Mesenchymal stem cell (in vitro differentiated cells and primary cell): Measurements from ENCODE around the gene LPO.

ENCODE experiments used
- DNase-seq: peaks from one replicate; pipeline ENCODE4 v3.0.0-alpha.2; 2013
- H2AFZ ChIP-seq: one replicate; pipeline ENCODE4 v1.6.1; 2013; ENCODE audit warnings: low read depth, mild to moderate bottlenecking, control low read depth, inconsistent platforms, low read length, moderate library complexity
- H2AK5ac ChIP-seq: 2 replicates; pipeline ENCODE4 v1.6.1; 2013; ENCODE audit warnings: low read length, moderate library complexity, mild to moderate bottlenecking, inconsistent platforms; ENCODE audit not compliant: severe bottlenecking
- H2BK120ac ChIP-seq: one replicate; pipeline ENCODE4 v1.6.1; 2013; ENCODE audit warnings: low read depth, mild to moderate bottlenecking, inconsistent platforms, low read length, moderate library complexity
- H2BK12ac ChIP-seq, 2 experiments: one replicate each; pipeline ENCODE4 v1.6.1; 2013; ENCODE audit warnings: inconsistent platforms in 2 of 2, low read length in 2 of 2, mild to moderate bottlenecking in 2 of 2, moderate library complexity in 2 of 2, control low read depth in 1 of 2
- H2BK15ac ChIP-seq: one replicate; pipeline ENCODE4 v1.6.1; 2013; ENCODE audit warnings: mild to moderate bottlenecking, low read depth, inconsistent platforms; ENCODE audit not compliant: poor library complexity, severe bottlenecking
- H2BK5ac ChIP-seq: 2 replicates; pipeline ENCODE4 v1.6.1; 2013; ENCODE audit warnings: low read depth, mild to moderate bottlenecking, low read length, control low read depth, inconsistent platforms; ENCODE audit not compliant: poor library complexity, severe bottlenecking
- H3K14ac ChIP-seq, 2 experiments: one replicate each; pipeline ENCODE4 v1.6.1; 2013; ENCODE audit warnings: inconsistent platforms in 2 of 2, low read length in 2 of 2, control low read depth in 1 of 2, mild to moderate bottlenecking in 1 of 2, moderate library complexity in 1 of 2
- H3K18ac ChIP-seq, 2 experiments: one replicate each; pipeline ENCODE4 v1.6.1; 2013; ENCODE audit warnings: inconsistent platforms in 2 of 2, low read length in 2 of 2, control low read depth in 1 of 2, low read depth in 1 of 2, mild to moderate bottlenecking in 1 of 2
- H3K23ac ChIP-seq, 2 experiments: one replicate each; pipeline ENCODE4 v1.6.1; 2013; ENCODE audit warnings: inconsistent platforms in 2 of 2, low read length in 2 of 2, mild to moderate bottlenecking in 2 of 2, moderate library complexity in 2 of 2, control low read depth in 1 of 2
- H3K27ac ChIP-seq: 2 replicates; pipeline ENCODE4 v1.5.1; 2013; ENCODE audit warnings: mild to moderate bottlenecking, moderate library complexity, low read length, control low read depth, inconsistent platforms; ENCODE audit not compliant: poor library complexity, severe bottlenecking
- H3K27me3 ChIP-seq, 2 experiments: 2 replicates each; pipeline versions ENCODE4 v1.6.1 to v1.7.0; 2013; ENCODE audit warnings: low read length in 2 of 2, mild to moderate bottlenecking in 2 of 2, moderate library complexity in 2 of 2, control low read depth in 1 of 2, inconsistent platforms in 1 of 2; ENCODE audit not compliant: control insufficient read depth in 1 of 2, insufficient read depth in 1 of 2
- H3K36me3 ChIP-seq, 2 experiments: 2 replicates each; pipeline versions ENCODE4 v1.6.1 to v1.7.0; 2013; ENCODE audit warnings: low read length in 2 of 2, control low read depth in 1 of 2, inconsistent platforms in 1 of 2, low read depth in 1 of 2, mild to moderate bottlenecking in 1 of 2; ENCODE audit not compliant: insufficient read depth in 2 of 2, control insufficient read depth in 1 of 2
- H3K4ac ChIP-seq, 2 experiments: one replicate each; pipeline ENCODE4 v1.6.1; 2013; ENCODE audit warnings: inconsistent platforms in 2 of 2, low read length in 2 of 2, mild to moderate bottlenecking in 2 of 2, moderate library complexity in 2 of 2, control low read depth in 1 of 2, low read depth in 1 of 2
- H3K4me1 ChIP-seq: 2 replicates; pipeline ENCODE4 v1.6.1; 2013; ENCODE audit warnings: low read depth, low read length, control low read depth; ENCODE audit not compliant: control insufficient read depth, insufficient read depth
- H3K4me2 ChIP-seq: 2 replicates; pipeline ENCODE4 v1.6.1; 2013; ENCODE audit warnings: low read length, mild to moderate bottlenecking, inconsistent platforms; ENCODE audit not compliant: poor library complexity, severe bottlenecking
- H3K4me3 ChIP-seq, 2 experiments: 2 replicates each; pipeline versions ENCODE4 v1.5.1 to v1.7.0; 2013; ENCODE audit warnings: low read length in 2 of 2, mild to moderate bottlenecking in 2 of 2, control low read depth in 1 of 2, low read depth in 1 of 2; ENCODE audit not compliant: insufficient read depth in 1 of 2
- H3K79me1 ChIP-seq: replicated peaks from 2 replicates; pipeline ENCODE4 v1.6.1; 2013; ENCODE audit warnings: mild to moderate bottlenecking, control low read depth, low read length, inconsistent platforms; ENCODE audit not compliant: poor library complexity, severe bottlenecking
- H3K9ac ChIP-seq: 2 replicates; pipeline ENCODE4 v1.7.0; 2013; ENCODE audit warnings: mild to moderate bottlenecking, low read length, moderate library complexity
- H3K9me3 ChIP-seq: 2 replicates; pipeline ENCODE4 v1.7.0; 2013; ENCODE audit warnings: mild to moderate bottlenecking, low read length; ENCODE audit not compliant: control insufficient read depth
- H4K8ac ChIP-seq: one replicate; pipeline ENCODE4 v1.6.1; 2013; ENCODE audit warnings: inconsistent platforms, mild to moderate bottlenecking, low read length, moderate library complexity
- H4K91ac ChIP-seq: one replicate; pipeline ENCODE4 v1.6.1; 2013; ENCODE audit warnings: mild to moderate bottlenecking, low read length, inconsistent platforms
- WGBS: methylation state at CpG from one replicate; pipeline ENCODE4 v1.1.7; 2013; ENCODE audit warnings: mixed read lengths; 5-methylcytosine and 5-hydroxymethylcytosine counted together

Gene LPO

GRCh38 chr17:58283674-58284612, 45.6 kb downstream of the LPO start:
- Histone ChIP-seq H3K36me3 (no peaks in the 10 kb centered on the region), H3K4ac (no peak overlapping the region), H4K8ac (no peak overlapping the region), H3K18ac (no peak overlapping the region), H2AFZ (no peak overlapping the region), H3K9me3 (no peaks in the 10 kb centered on the region), H3K4me3 (no peak overlapping the region), H4K91ac (no peak overlapping the region), H3K9ac (no peak overlapping the region), H3K4me1 (no peaks in the 10 kb centered on the region), H2BK12ac (no peak overlapping the region), H2AK5ac (no peak overlapping the region), H3K79me1 (no peaks in the 10 kb centered on the region), H2BK15ac (no peak overlapping the region), H3K14ac (no peak overlapping the region), H2BK5ac (no peak overlapping the region), H3K4me2 (no peak overlapping the region), H3K27me3 (peaks cover 30 to 38% of the 10 kb centered on the region in 2 experiments), H2BK120ac (no peak overlapping the region), H3K23ac (no peak overlapping the region), H3K27ac (no peak overlapping the region)
- no peak for DNase-seq
- WGBS, result 65% methylated on average over 12 of the region's 12 CpGs

- no peak overlapping the region for H3K14ac ChIP-seq
- H3K18ac ChIP-seq, result no peak overlapping the region
- no peak overlapping the region for H4K8ac ChIP-seq
- H3K4me2 ChIP-seq, result no peak overlapping the region
- H2BK5ac ChIP-seq, result no peak overlapping the region
- H3K23ac ChIP-seq, result no peak overlapping the region
- no peak overlapping the region for H3K27ac ChIP-seq
- no peak overlapping the region for H2BK120ac ChIP-seq
- H3K4me3 ChIP-seq, result no peak overlapping the region
- H3K9me3 ChIP-seq, result no peaks in the 10 kb centered on the region
- no peaks in the 10 kb centered on the region for H3K36me3 ChIP-seq
- peak overlapping the region; percentile 14 for H2AFZ ChIP-seq
- no peak overlapping the region for H2BK12ac ChIP-seq
- no peak overlapping the region for H4K91ac ChIP-seq
- H3K27me3 ChIP-seq, result peaks cover 26 to 31% of the 10 kb centered on the region in 2 experiments
- H3K79me1 ChIP-seq, result no peaks in the 10 kb centered on the region
- H3K9ac ChIP-seq, result no peak overlapping the region
- WGBS, result 22% methylated on average over 4 of the region's 6 CpGs
- DNase-seq, result no peak
- H2BK15ac ChIP-seq, result no peak overlapping the region
- H3K4ac ChIP-seq, result no peak overlapping the region
- H3K4me1 ChIP-seq, result no peaks in the 10 kb centered on the region
- no peak overlapping the region for H2AK5ac ChIP-seq
Observed at GRCh38 chr17:58284613-58285421, 46.4 kb downstream of the LPO start.

DNA sequence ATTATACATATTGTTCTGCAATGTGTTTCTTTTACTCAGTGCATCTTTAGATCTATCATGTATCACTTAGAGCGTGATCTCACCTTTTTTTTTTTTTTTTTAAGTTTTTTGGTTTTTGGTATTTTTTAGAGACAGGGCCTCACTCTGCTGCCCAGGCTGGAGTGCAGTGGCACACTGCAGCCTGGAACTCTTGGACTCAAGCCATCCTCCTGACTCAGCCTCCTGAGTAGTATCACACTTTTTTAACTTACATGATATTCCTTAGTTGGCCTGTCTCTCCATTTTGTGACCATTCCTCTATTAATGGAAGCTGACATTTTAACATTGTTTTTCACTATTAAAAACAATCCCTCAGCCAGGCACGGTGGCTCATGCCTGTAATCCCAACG, 47.0 kb downstream of the LPO start:
- Histone ChIP-seq H2BK15ac (no peak overlapping the region), H3K4me2 (no peak overlapping the region), H3K27me3 (peaks cover 20 to 27% of the 10 kb centered on the region in 2 experiments), H3K4me1 (no peaks in the 10 kb centered on the region), H3K27ac (no peak overlapping the region), H4K91ac (no peak overlapping the region), H3K14ac (no peak overlapping the region), H3K36me3 (no peaks in the 10 kb centered on the region), H4K8ac (no peak overlapping the region), H3K79me1 (no peaks in the 10 kb centered on the region), H2BK5ac (no peak overlapping the region), H2BK120ac (no peak overlapping the region), H2BK12ac (no peak overlapping the region), H2AK5ac (no peak overlapping the region), H3K9ac (no peak overlapping the region), H2AFZ (no peak overlapping the region), H3K18ac (no peak overlapping the region), H3K4ac (no peak overlapping the region), H3K23ac (no peak overlapping the region), H3K9me3 (no peaks in the 10 kb centered on the region), H3K4me3 (no peak overlapping the region)
- 78% methylated on average over 2 of the region's 3 CpGs for WGBS
- DNase-seq, result no peak

GRCh38 chr17:58289869-58290268, 51.5 kb downstream of the LPO start:
- no peak for DNase-seq

More at GRCh38 chr17:58289869-58290268, 51.5 kb downstream of the LPO start:
- no peaks in the 10 kb centered on the region for H3K36me3 ChIP-seq
- no peak overlapping the region for H2BK120ac ChIP-seq
- no peaks in the 10 kb centered on the region for H3K9me3 ChIP-seq
- H2AFZ ChIP-seq, result no peak overlapping the region
- H3K9ac ChIP-seq, result no peak overlapping the region
- H3K27me3 ChIP-seq, result peaks cover 5 to 35% of the 10 kb centered on the region in 2 experiments
- no peak overlapping the region for H3K27ac ChIP-seq
- H2BK12ac ChIP-seq, result no peak overlapping the region
- H2BK5ac ChIP-seq, result no peak overlapping the region
- no peak overlapping the region for H3K23ac ChIP-seq
- H2BK15ac ChIP-seq, result no peak overlapping the region
- H3K4me3 ChIP-seq, result no peak overlapping the region
- no peak overlapping the region for H3K14ac ChIP-seq
- H3K4ac ChIP-seq, result no peak overlapping the region
- no peak overlapping the region for H4K8ac ChIP-seq
- no peak overlapping the region for H2AK5ac ChIP-seq
- H3K4me1 ChIP-seq, result no peaks in the 10 kb centered on the region
- H3K4me2 ChIP-seq, result no peak overlapping the region
- 94% methylated on average over 2 of the region's 2 CpGs for WGBS
- no peak overlapping the region for H3K18ac ChIP-seq
- H3K79me1 ChIP-seq, result no peaks in the 10 kb centered on the region
- H4K91ac ChIP-seq, result no peak overlapping the region
